ENCODE results near the gene PIK3R6. TPM values are rescaled to one million over a fixed set of nuclear protein-coding genes. Genes with fewer than 3 reads are reported as not detected.

Gene PIK3R6
- total RNA-seq, 4 donors from 2014 or later: 0.59 to 4.8 (median 1.7) TPM

DNA sequence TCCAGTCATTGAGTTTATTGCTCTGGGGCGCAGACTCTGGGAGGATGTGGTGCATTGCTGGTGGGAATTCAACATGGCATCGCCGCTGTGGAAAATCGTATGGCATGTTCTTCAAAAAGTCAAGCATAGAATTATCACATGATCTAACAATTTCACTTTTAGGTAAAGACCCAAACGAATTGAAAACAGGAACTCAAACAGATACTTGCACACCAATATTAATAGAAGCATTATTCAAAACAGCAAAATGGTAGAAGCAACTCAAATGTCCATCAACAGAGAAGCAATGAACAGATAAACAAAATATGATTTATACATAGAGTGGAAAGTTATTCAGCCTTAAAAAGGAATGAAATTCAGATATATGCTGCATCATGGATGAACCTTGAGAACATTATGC is 15.9 kb downstream of the PIK3R6 start:
- 90 to 92% methylated on average over 5 of the region's 5 CpGs for WGBS, 2 donors
- TF ChIP-seq POLR2A (IDR thresholded peaks at IDR 0.05) (no peak), EP300 (IDR thresholded peaks at IDR 0.05) (no peak)
- TF ChIP-seq, protein P1, sequence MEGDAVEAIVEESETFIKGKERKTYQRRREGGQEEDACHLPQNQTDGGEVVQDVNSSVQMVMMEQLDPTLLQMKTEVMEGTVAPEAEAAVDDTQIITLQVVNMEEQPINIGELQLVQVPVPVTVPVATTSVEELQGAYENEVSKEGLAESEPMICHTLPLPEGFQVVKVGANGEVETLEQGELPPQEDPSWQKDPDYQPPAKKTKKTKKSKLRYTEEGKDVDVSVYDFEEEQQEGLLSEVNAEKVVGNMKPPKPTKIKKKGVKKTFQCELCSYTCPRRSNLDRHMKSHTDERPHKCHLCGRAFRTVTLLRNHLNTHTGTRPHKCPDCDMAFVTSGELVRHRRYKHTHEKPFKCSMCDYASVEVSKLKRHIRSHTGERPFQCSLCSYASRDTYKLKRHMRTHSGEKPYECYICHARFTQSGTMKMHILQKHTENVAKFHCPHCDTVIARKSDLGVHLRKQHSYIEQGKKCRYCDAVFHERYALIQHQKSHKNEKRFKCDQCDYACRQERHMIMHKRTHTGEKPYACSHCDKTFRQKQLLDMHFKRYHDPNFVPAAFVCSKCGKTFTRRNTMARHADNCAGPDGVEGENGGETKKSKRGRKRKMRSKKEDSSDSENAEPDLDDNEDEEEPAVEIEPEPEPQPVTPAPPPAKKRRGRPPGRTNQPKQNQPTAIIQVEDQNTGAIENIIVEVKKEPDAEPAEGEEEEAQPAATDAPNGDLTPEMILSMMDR (IDR thresholded peaks at IDR 0.05): no peak
- Histone ChIP-seq H3K27ac (no peak overlapping the region), H3K4me3 (no peak overlapping the region), H3K4me1 (no peaks in the 10 kb centered on the region), H3K27me3 (no peaks in the 10 kb centered on the region), H3K9me3 (no peaks in the 10 kb centered on the region), H3K36me3 (no peaks in the 10 kb centered on the region)
- DNase-seq (ENCODE audit: low spot score in 2 of 2): no peak

DNA sequence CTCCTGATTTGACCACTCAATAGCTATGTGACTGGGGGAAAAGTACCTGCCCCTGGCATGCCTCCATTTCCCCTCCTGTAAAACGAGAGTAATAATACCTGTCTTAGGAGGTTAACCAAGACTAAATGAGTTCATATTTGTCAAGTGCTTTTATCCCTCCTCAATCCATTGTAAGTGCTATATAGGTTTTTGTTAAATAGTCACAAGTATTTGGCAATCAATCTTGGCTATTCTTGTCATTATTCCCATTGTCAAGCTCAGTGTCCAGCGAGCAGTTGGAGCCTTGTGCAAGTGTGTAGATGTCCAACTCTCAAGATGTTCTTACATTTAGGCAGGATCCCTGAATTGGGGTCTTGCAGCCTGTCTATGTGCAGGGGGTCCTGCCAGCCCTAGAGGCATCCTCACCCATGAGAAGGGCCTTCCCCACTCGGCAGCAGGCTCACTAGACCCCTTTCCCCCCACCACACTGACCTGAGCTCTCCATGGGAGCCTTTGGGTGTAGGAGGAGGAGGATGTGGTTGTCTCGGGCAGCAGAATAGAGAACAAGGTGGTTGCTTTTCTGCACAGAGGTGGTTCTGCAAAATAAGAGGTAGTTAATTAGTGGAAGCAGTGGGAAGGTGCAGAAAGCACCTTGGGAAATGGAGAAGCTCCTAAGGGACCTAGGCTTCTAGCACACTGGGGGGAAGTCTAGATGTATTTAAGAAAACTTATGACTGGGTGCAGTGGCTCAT is 18.0 kb downstream of the PIK3R6 start:
- H3K27ac ChIP-seq: no peak overlapping the region
- H3K9me3 ChIP-seq: peaks cover 0 to 2% (median 0%) of the 10 kb centered on the region in 4 donors
- WGBS, 2 donors: 72 to 76% methylated on average over 4 of the region's 4 CpGs
- no peak for TF ChIP-seq POLR2A (IDR thresholded peaks at IDR 0.05)
- TF ChIP-seq, protein P1 (IDR thresholded peaks at IDR 0.05): no peak
- no peak for TF ChIP-seq EP300 (IDR thresholded peaks at IDR 0.05)
- no peaks in the 10 kb centered on the region for H3K36me3 ChIP-seq
- H3K4me1 ChIP-seq: no peaks in the 10 kb centered on the region
- H3K27me3 ChIP-seq: no peaks in the 10 kb centered on the region
- DNase-seq (ENCODE audit: low spot score in 2 of 2): no peak
- no peak overlapping the region for H3K4me3 ChIP-seq

DNA sequence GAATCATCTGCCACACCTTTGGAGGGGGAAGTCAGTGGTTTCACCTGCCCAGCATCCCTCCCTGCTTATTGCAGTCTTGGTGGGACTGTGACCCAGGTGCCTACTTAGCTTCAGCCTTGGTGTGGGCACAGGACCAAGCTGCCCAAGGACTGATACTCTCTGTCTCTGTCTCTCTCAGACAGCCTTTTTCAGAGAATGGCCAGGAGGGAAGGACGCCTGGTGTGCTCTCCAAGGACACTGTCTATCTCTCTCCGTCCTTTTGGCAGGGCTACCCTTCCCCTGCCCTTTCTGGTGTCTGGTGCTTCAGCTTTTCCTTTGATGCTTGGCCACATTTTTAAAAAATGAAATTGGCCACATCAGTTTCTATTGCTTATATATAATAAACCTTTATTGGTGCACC is 19.6 kb downstream of the PIK3R6 start:
- no peak overlapping the region for H3K4me3 ChIP-seq
- H3K27ac ChIP-seq: no peak overlapping the region
- TF ChIP-seq, protein P1 (IDR thresholded peaks at IDR 0.05): no peak
- TF ChIP-seq POLR2A (IDR thresholded peaks at IDR 0.05) (no peak), EP300 (IDR thresholded peaks at IDR 0.05) (no peak)
- no peaks in the 10 kb centered on the region for H3K27me3 ChIP-seq
- H3K9me3 ChIP-seq: peaks cover 0 to 2% (median 0%) of the 10 kb centered on the region in 4 donors
- H3K36me3 ChIP-seq: no peaks in the 10 kb centered on the region
- 93 to 98% methylated on average over 2 of the region's 2 CpGs for WGBS, 2 donors
- peaks cover 0 to 6% (median 0%) of the 10 kb centered on the region in 4 donors for H3K4me1 ChIP-seq
- DNase-seq (ENCODE audit: low spot score in 2 of 2): no peak

DNA sequence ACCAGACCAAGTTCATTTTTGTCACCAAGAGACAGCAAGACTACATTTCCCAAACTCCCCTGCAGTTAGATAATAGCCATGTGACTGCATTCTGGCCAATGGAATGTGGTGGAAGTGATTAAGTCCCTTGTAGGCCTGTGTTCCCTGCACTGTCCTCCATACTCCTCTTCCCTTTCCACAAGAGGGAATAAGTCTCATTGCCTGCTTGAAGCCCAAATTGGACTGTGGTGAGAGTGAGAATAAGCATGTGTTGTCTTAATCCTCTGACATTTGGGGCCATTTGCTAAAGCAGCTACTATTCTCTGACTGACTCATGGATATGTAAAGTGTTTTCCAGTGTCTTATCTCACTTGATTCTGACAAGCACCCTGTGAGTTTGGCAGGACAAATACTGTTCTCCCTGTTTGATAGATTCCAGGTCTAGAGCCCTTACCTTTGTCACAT is 20.7 kb downstream of the PIK3R6 start:
- TF ChIP-seq, protein P1 (IDR thresholded peaks at IDR 0.05): no peak
- TF ChIP-seq EP300 (IDR thresholded peaks at IDR 0.05) (no peak), POLR2A (IDR thresholded peaks at IDR 0.05) (no peak)
- H3K4me3 ChIP-seq: no peak overlapping the region
- no peaks in the 10 kb centered on the region for H3K27me3 ChIP-seq
- H3K27ac ChIP-seq: no peak overlapping the region
- no peaks in the 10 kb centered on the region for H3K36me3 ChIP-seq
- peaks cover 0 to 2% (median 0%) of the 10 kb centered on the region in 4 donors for H3K9me3 ChIP-seq
- peaks cover 0 to 7% (median 0%) of the 10 kb centered on the region in 4 donors for H3K4me1 ChIP-seq
- DNase-seq (ENCODE audit: low spot score in 2 of 2): no peak
